GM15510 (cell line): ENCODE results near the gene FSTL3.

Source experiments
- POLR2A ChIP-seq: IDR thresholded peaks from 3 replicates; pipeline ENCODE4 v1.6.1; 2011; ENCODE audit warnings: borderline replicate concordance; ENCODE audit not compliant: insufficient read length; ENCODE audit errors: extremely low read depth

Gene FSTL3

GRCh38 chr19:685454-685931, 9.3 kb downstream of the FSTL3 start:
- TF ChIP-seq POLR2A: no peak

- no peak for TF ChIP-seq POLR2A
These were observed 10.6 kb downstream of the FSTL3 start for GRCh38 chr19:686589-687297.

- TF ChIP-seq POLR2A: no peak
These were observed 11.5 kb downstream of the FSTL3 start for GRCh38 chr19:687569-688166.

GRCh38 chr19:688214-688613, 12.0 kb downstream of the FSTL3 start:
- TF ChIP-seq POLR2A: no peak

- TF ChIP-seq POLR2A: no peak
These were observed 12.8 kb downstream of the FSTL3 start for GRCh38 chr19:688992-689391.

- TF ChIP-seq POLR2A: no peak
These were observed 14.0 kb downstream of the FSTL3 start for GRCh38 chr19:690203-690602.

- no peak for TF ChIP-seq POLR2A
These were observed 18.5 kb downstream of the FSTL3 start for GRCh38 chr19:694481-695351.

GRCh38 chr19:695352-695949, 19.3 kb downstream of the FSTL3 start, which contains the start of gene PRSS57:
Gene PRSS57 (minus strand): TSS chr19:695452. CDS start chr19:695430, 22 bp downstream.
- TF ChIP-seq POLR2A: no peak

- no peak for TF ChIP-seq POLR2A
These were observed 27.1 kb downstream of the FSTL3 start for GRCh38 chr19:703329-703650.

GRCh38 chr19:703651-704446, 27.7 kb downstream of the FSTL3 start:
- no peak for TF ChIP-seq POLR2A

GRCh38 chr19:704447-704741, 28.2 kb downstream of the FSTL3 start:
- no peak for TF ChIP-seq POLR2A

GRCh38 chr19:708154-709143, 32.3 kb downstream of the FSTL3 start, which contains the start of gene PALM:
Gene PALM (plus strand): TSS chr19:708935. CDS start chr19:709147, 212 bp downstream.
- TF ChIP-seq POLR2A: no peak
